Right lobe of liver (tissue), 6 donors: ENCODE results near the gene SHBG. TPM values are rescaled to one million over a fixed set of nuclear protein-coding genes. Genes with fewer than 3 reads are reported as not detected.

Experiments
- ATAC-seq, 4 donors: fragments of 200-7000 bp; cut with Tn5 transposase; one replicate each; pipeline ENCODE4 v1.9.1; 2020; ENCODE audit warnings: mild to moderate bottlenecking in 4 of 4, moderate library complexity in 4 of 4
- DNase-seq, 3 donors: peaks; one replicate each; pipeline ENCODE4 v3.0.0-alpha.2; 2020
- H3K27ac ChIP-seq, 3 donors: fragments of 200-600 bp; one replicate each; pipeline ENCODE4 v1.8.0; 2022
- H3K27me3 ChIP-seq, 2 donors: fragments of 200-600 bp; one replicate each; pipeline ENCODE4 v1.8.0; 2022
- H3K36me3 ChIP-seq, 4 donors: fragments of 200-600 bp; sonication (generic) in 1 of 4; one replicate each; pipeline versions ENCODE4 v1.5.1 to v1.8.0; 2017 to 2022; ENCODE audit warnings: control low read depth in 1 of 4
- H3K4me1 ChIP-seq, 4 donors: fragments of 200-600 bp; sonication (generic) in 1 of 4; one replicate each; pipeline versions ENCODE4 v1.5.1 to v1.8.0; 2017 to 2022; ENCODE audit warnings: control low read depth in 1 of 4
- H3K4me3 ChIP-seq, 3 donors: fragments of 200-600 bp; one replicate each; pipeline ENCODE4 v1.8.0; 2022
- H3K9me3 ChIP-seq, 4 donors: fragments of 200-600 bp; sonication (generic) in 1 of 4; one replicate each; pipeline versions ENCODE4 v1.5.1 to v1.8.0; 2017 to 2022; ENCODE audit warnings: control low read depth in 1 of 4
- CTCF ChIP-seq, 4 donors: fragments of 200-600 bp in 3 of 4; fragments of 450-650 bp in 1 of 4; IDR thresholded peaks; one replicate each; pipeline versions ENCODE4 v1.5.1 to v1.8.0; 2016 to 2022; ENCODE audit warnings: antibody characterized with exemption in 4 of 4, mild to moderate bottlenecking in 2 of 4
- POLR2A ChIP-seq: fragments of 450-650 bp; IDR thresholded peaks from one replicate; pipeline ENCODE4 v1.6.1; 2017; ENCODE audit warnings: antibody characterized with exemption, mild to moderate bottlenecking
- WGBS: methylation state at CpG from one replicate; pipeline ENCODE4 v1.1.6; 2018; ENCODE audit warnings: low coverage, low lambda C conversion rate; ENCODE audit not compliant: insufficient coverage; ENCODE audit errors: missing lambda C conversion rate; 5-methylcytosine and 5-hydroxymethylcytosine counted together
- intact Hi-C, 2 donors: fragments of 100-400 bp; cut with DNase I; formaldehyde crosslinking; loops; one replicate each; pipeline versions ENCODE4 v1.11.2 to v1.14.1; 2022
- long read RNA-seq: library from polyadenylated mRNA; unstranded; transcript quantifications from one replicate; pipeline ENCODE4 v2.0.0, GENCODE V29; 2019
- total RNA-seq, 6 experiments: library from RNA; depleted of rRNA in 2 of 6; stranded (reverse); fragments of >200 nt in 2 of 6; fragmentation: NEBNext Ultra II Directional in 3 of 6; extraction: Animal tissue kit (Norgen Biotek cat#: 25700) in 3 of 6; gene quantifications; one replicate each; pipeline versions ENCODE4 v1.1.0 to v1.2.4, GENCODE V29; 2016 to 2023
- donor health status: DM: no; HTN: yes; CAD: no.
- donor health status: DM: no; HTN: no; CAD: no.
- donor health status: DM: no; HTN: no; CAD: no.
- donor health status: DM: no; HTN: yes; CAD: no.
- donor health status: DM: no; HTN: yes; CAD: no.

The SHBG gene
- 10 to 100 TPM in 5 of 6 experiments, 1 to 10 TPM in 1; 2.4 to 70.2 (median 15.4) TPM for total RNA-seq
- long read RNA-seq, partial matches to known transcripts = 1 of 2 reads
- long read RNA-seq, other reads (novel, unspliced or antisense) = 0 of 2 reads

GRCh38 chr17:7629939-7630571 is at the start of gene SHBG:
SHBG (plus strand) TSS chr17:7630135; CDS start chr17:7630173, 38 bp downstream.
- peak within 1 kb of the TSS in 1 of 3 donors; percentile 91 for H3K27ac ChIP-seq

GRCh38 chr17:7580604-7581575 is 49.0 kb upstream of the SHBG start:
- Histone ChIP-seq H3K27me3 (no peaks in the 10 kb centered on the region), H3K4me3 (peak overlapping the region; percentile 19 to 45 (median 37)), H3K36me3 (peaks cover 13 to 31% (median 25%) of the 10 kb centered on the region in 4 donors), H3K9me3 (no peaks in the 10 kb centered on the region), H3K4me1 (peaks cover 0 to 54% (median 21%) of the 10 kb centered on the region in 4 donors), H3K27ac (peak overlapping the region; percentile 10 to 94 (median 74))
- WGBS = 73% methylated on average over 15 of the region's 23 CpGs
- DNase-seq (peak in 1 of 3 donors; percentile 46), ATAC-seq (no peak)
- intact Hi-C loops = no loop called here
- TF ChIP-seq POLR2A (no peak), CTCF (IDR thresholded peaks at IDR 0.05) (no peak)

More at GRCh38 chr17:7629939-7630571, at the start of gene SHBG:
- intact Hi-C loops = loop anchor here (10.0 kb wide), 1 partner anchor 55 kb away; the partner anchor contains the start of genes TP53 (in 2 of the 2) and WRAP53 (in 2 of the 2)
- H3K4me1 ChIP-seq = peaks cover 0 to 64% (median 24%) of the 10 kb centered on the region in 4 donors
- H3K4me3 ChIP-seq = no peak within 1 kb of the TSS
- H3K9me3 ChIP-seq = no peaks in the 10 kb centered on the region
- ATAC-seq (no peak), DNase-seq (peak in 1 of 3 donors; percentile 57)
- H3K36me3 ChIP-seq = no peaks in the 10 kb centered on the region
- no peak for TF ChIP-seq CTCF (IDR thresholded peaks at IDR 0.05)
- TF ChIP-seq POLR2A = no peak
- 20% methylated on average over 8 of the region's 13 CpGs for WGBS
- no peaks in the 10 kb centered on the region for H3K27me3 ChIP-seq

- DNase-seq = peak in 1 of 3 donors; percentile 69
- WGBS = 75% methylated on average over 6 of the region's 36 CpGs
- H3K4me1 ChIP-seq = peaks cover 0 to 37% (median 16%) of the 10 kb centered on the region in 4 donors
Measured at GRCh38 chr17:7582396-7583252, 47.3 kb upstream of the SHBG start.

More at GRCh38 chr17:7582396-7583252, 47.3 kb upstream of the SHBG start:
- intact Hi-C loops = no loop called here
- no peaks in the 10 kb centered on the region for H3K27me3 ChIP-seq
- TF ChIP-seq POLR2A (no peak), CTCF (IDR thresholded peaks at IDR 0.05) (no peak)
- no peaks in the 10 kb centered on the region for H3K9me3 ChIP-seq
- no peak for ATAC-seq
- H3K27ac ChIP-seq = peak overlapping the region; percentile 93 to 96 (median 96)
- peak overlapping the region; percentile 68 to 78 (median 76) for H3K4me3 ChIP-seq
- H3K36me3 ChIP-seq = peaks cover 5 to 20% (median 9%) of the 10 kb centered on the region in 4 donors
